Activated CD8-positive, alpha-beta memory T cell treated with anti-CD3 and anti-CD28 coated beads for 48 hours (primary cell): ENCODE results near the gene CAPN8.
A peak's percentile ranks its signal among the peaks of the same experiment; 100 is the strongest.
"Not testable (repeated sequence)": the region's sequence is repeated elsewhere in the genome, so short reads cannot be mapped to it uniquely, and the experiment has no call there.

Experiments used
- DNase-seq, 3 experiments: peaks; one replicate each; pipeline ENCODE4 v3.0.0-alpha.2; 2020; ENCODE audit warnings: low read depth in 2 of 3, low spot score in 2 of 3

CAPN8 gene

GRCh38 chr1:223534677-223535076 is 130.8 kb downstream of the CAPN8 start:
- DNase-seq = no peak

DNA sequence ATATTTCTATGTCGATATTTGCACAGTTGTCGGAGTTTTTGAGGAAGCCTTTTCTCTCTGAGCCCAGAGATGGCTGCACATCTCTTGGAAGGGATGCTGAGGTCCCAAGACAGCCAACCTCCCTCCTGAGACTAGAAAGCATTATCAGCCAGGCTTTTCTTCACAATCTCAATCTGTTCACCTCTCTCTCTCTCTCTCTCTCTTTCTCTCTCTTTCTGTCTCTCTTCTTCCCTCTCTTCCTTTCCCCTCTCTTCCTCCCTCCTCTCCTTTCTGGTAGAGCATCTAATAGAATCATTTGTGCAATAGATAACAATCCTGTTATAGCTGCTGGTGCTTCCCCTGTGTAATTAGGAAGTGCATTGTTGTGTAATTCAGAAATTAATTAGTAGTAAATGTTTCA is 131.8 kb downstream of the CAPN8 start:
- DNase-seq = no peak

DNA sequence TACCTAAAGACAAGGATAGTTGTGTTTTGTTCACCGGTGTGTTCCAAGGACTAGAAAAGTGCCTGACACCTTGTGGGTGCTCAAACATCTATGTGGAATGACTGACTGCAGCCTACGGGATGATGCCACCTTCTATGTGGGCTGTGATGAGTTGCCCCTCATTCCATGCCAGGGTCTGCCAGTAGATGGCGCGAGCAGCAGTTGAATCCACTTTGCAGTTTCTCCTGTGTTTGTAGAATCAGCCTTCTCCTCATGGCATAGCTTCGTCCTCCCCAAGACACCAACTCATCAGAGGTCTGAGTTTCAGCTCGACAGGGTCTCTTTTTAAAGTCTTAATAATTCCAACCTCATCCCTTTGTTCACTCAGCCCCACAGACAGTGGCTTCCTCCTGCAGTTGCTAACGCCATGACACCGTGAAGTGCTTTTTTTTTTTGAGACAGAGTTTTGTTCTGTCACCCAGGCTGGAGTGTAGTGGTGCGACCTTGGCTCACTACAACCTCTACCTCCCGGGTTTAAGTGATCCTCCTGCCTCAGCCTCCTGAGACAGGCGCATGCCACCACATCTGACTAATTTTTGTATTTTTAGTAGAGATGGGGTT is 133.7 kb downstream of the CAPN8 start:
- DNase-seq = peak in 2 of 3 experiments; percentile 9 to 33

DNA sequence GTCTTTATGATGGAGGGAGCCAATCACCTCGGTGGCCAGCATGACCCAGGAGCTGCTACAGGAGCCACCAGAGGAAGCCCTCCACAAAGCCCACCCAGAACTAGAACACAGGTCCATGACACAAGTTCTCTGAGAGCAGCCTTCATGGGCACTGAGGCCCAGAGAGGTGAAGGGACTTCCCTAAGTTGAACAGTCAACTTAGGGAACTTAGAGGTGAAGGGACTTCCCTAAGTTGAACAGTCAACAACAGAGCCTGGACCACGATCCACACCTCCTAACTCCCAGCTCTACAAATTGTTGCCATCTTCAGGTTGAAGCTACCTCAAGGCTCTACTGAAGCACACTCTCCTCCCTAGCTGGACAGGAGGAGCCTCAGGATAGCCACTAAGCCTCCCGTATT is 139.5 kb downstream of the CAPN8 start:
- DNase-seq = no peak

DNA sequence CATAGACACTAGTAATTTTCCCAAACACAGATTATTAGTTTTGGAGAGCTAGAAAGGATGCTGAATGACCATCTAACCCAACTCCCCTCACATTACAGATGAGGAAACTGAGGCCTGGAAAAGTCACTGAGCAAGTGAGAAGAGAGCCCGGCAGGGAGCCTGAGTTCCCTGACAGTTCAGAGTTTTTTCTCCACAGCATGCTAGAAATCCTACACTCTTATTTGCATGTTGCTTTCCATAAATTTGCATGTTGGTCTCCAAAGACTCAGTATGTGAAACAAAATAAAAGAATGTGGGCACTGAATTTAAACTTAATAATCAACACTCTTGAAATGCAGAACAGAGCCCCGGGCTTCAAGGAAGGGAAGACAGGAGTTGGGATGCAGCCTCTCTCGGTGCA is 140.0 kb downstream of the CAPN8 start:
- no peak for DNase-seq

DNA sequence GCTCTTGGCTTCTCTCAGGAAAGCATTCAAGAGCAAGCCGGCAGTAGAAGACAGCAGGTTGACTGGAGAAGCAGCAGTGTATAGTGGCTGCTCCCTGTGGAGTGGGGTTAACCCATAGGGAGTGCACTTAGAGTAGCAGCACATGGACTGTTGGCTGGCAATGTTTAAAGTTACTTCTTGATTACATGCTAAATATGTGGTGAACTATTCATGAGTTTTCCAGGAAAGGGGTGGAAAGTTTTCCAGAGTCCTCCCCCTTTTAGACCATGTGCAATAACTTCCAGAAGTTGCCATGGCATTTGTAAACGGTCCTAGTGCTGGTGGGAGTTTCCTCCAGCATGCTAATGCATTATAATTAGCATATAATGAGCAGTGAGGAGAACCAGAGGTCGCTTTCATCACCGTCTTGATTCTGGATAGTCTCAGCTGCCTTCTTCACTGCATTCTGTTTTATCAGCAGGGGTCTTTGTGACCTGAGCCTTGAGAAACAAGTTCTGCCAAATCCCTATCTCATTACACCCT is 140.5 kb downstream of the CAPN8 start:
- DNase-seq = no peak

DNA sequence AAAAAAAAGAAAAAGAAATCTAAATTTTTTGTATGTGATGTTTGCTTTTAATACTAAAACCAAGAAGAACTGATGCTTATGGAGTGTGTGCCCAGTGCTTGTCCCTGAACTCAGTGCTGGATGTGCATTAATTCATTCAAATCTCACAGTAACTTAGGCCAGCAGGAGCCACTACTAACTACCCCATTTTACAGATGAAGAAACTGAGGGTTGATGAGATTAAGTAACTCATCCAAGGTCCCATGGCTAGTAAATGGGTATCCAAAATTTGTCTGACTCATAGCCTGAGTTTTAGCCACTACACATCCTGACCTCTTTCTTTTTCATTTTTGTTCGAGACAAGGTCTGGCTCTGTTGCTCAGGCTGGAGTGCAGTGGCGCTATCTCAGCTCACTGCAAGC is 144.4 kb downstream of the CAPN8 start:
- DNase-seq = no peak

GRCh38 chr1:223520200-223520599 is 145.3 kb downstream of the CAPN8 start:
- no peak for DNase-seq

DNA sequence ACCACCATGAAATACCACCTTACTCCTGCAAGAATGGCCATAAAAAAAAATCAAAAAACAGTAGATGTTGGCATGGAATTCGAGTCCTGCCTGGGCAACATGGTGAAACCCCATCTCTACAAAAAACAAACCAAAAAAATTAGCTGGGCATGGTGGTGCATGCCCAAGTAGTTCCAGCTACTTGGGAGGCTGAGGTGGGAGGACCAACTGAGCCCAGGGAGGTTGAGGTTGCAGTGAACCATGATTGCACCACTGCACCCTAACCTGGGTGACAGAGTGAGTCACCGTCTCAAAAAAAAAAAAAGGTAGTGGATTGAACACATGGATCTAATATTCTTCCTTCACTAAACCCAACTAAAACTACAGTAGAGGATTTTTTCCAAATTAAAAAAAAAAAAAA is 146.4 kb downstream of the CAPN8 start:
- no peak for DNase-seq

DNA sequence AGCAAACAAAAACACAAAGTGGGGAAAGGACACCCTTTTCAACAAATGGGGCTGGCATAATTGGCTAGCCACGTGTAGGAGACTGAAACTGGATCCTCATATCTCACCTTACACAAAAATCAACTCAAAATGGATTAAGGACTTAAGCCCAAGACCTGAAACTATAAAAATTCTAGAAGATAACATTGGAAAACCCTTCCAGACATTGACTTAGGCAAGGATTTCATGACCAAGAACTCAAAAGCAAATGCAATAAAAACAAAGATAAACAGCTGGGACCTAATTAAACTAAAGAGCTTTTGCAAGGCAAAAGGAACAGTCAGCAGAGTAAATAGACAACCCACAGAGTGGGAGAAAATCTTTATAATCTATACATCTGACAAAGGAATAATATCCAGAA is 146.9 kb downstream of the CAPN8 start:
- DNase-seq = not testable (repeated sequence)

DNA sequence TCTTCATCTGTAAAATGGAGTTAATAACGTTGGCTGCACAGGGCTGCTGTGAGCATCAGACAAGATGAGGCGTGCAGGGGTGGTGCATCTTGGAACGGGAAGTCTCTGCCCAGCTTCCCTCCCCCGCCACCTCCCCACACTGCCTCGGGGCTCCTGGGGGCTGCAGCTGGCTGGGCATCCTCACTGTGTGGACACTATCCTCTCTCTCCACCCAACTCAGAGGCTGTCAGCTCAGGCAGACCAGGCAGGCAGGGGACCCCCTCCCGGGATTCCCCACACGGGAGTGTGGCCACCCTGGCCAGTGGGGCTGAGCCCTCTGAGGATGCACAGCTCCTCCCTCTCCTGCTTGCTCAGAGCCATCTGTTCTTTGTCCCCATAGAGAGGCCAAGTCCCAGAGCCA is 149.6 kb downstream of the CAPN8 start:
- DNase-seq = no peak

- DNase-seq = no peak
These were observed 150.1 kb downstream of the CAPN8 start for GRCh38 chr1:223515421-223515820.

GRCh38 chr1:223514644-223515043 is 150.9 kb downstream of the CAPN8 start:
- DNase-seq = no peak

- no peak for DNase-seq
These were observed 152.2 kb downstream of the CAPN8 start for GRCh38 chr1:223513309-223513708.

DNA sequence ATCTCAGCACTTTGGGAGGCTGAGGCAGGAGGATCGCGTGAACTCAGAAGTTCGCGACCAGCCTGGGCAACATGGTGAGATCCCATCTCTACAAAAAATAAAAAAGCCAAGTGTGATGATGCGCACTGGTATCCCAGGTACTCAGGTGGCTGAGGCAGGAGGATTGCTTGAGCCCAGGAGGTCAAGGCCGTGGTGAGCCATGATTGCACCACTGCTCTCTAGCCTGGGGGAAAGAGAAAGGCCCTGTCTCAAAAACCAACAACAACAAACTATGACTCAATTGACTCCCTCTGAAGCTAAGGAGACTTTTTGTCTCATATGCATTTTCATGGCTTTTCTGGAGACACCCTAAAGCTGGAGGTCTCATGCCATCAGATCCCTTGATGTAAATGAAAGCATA is 153.4 kb downstream of the CAPN8 start:
- DNase-seq = no peak

- DNase-seq = no peak
These were observed 156.7 kb downstream of the CAPN8 start for GRCh38 chr1:223508796-223509195.

DNA sequence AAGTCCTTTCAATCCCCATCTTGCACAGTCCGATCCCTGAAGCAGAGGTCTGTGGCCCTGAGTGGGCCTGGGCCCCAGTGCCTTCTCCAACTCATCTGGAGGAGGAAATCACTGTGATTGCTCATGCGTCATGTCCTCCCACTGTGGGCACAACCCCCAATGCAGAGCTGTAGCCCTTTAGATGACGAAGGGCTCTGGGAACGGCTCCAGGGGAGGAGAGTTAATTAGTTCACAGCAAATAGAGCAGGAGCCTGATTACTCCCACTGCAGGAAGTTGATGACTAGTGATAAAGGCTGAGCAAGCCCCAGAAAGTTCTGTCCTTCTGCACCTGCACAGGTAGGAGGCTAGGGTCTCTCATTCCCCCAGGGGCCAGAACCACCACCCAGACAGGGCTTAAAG is 160.8 kb downstream of the CAPN8 start:
- no peak for DNase-seq

DNA sequence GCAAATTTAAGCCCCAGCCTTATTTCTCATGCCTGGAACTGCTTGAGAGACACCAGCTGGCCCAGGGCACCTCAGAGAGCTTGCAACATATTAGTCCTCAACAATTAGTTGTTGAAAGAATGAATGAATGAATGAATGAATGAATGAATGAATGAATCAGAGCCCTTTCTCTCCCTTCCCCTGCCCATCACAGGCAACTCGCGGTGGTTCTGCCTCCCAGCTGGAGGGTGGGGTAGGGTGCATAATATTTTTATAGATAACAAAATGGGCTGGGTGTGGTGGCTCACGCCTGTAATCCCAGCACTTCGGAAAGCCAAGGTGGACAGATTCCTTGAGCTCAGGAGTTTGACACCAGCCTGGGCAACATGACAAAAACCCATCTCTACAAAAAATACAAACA is 162.2 kb downstream of the CAPN8 start:
- DNase-seq = no peak

DNA sequence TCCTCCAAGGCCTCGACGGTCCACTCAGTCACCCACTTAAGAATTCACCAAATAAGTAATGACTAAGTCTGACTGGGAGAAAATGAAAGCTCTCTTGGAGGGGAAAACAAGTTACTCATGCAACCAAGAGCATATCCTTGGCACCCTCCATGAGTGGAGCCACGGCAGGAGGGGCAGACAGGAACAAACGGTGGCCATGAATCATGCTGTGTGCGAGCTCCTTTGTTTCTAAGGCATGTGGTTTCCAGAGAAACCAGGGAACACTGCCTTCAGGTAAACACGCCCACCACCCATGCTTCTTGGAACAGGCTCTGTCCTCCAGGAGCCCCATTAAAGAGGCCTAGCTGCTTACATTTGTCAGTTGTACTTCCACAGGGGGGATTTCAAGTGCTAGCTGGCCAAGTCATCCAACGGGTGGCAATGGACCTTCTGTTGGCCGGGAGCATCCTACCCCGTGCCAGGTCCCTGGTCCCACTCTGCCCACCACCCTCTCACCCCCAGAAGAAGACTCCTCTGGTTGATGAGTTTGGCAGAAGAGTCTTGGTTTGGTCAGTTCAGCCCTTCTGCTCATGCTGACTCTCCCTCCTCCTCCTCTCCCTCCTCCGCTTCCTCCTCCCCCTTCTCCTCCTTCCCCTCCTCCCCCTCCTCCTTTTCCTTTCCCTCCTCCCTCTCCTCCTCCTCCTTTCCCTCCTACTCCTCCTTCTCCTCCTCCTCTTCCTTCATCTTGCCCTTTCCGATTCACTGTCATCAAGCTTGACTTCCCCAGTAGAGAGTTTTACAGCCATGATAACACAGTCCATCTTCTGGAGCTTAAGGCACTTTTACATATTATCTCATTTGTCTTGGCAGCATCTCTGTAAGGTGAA is 164.7 kb downstream of the CAPN8 start:
- no peak for DNase-seq

- no peak for DNase-seq
These were observed 168.6 kb downstream of the CAPN8 start for GRCh38 chr1:223496883-223497282.

DNA sequence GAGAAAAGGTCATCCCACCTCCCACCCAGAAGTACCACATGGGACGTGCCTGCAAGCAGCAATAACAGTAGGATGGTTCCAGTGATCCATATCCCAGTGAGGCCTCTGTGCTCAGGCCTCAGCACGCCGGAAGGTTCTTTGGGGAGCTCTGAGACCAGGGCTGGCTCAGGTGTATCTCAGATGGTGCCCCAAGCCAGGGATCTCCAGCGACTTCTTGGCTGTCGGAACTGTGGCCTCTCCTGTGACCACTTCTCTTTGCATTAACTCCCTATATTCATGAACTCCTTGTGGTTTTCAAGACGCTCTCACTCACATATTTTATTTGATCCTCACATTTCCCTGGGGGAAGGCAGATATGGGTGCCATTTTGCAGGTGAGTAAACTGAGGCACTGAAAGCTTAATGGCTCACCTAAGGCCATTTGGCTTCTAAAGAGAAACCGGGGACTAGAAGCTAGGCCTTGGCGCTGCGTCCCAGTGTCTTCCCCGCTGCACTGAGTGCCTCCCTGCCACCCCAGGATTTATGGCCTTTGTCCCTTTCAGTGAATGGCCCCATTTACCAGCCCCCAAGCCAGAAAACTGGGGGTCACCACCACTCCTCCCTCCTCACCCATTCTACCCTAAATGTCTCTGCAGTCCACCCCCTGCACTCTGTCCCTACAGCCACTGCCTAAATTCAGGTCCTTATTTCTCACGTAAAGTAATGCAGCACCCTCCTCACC is 170.4 kb downstream of the CAPN8 start:
- no peak for DNase-seq

- no peak for DNase-seq
These were observed 173.5 kb downstream of the CAPN8 start for GRCh38 chr1:223492044-223492443.
